RCC 7860 (cell line): ENCODE data around the gene OR5D13.

Experiments
- DNase-seq: peaks from one replicate; pipeline ENCODE4 v3.0.0-alpha.2; 2015; ENCODE audit warnings: low spot score
- FAIRE-seq: peaks from 2 replicates; lab custom pipeline; 2012; peaks lifted over from hg19 to GRCh38; lab: Jason Lieb, UNC

OR5D13 gene

DNA sequence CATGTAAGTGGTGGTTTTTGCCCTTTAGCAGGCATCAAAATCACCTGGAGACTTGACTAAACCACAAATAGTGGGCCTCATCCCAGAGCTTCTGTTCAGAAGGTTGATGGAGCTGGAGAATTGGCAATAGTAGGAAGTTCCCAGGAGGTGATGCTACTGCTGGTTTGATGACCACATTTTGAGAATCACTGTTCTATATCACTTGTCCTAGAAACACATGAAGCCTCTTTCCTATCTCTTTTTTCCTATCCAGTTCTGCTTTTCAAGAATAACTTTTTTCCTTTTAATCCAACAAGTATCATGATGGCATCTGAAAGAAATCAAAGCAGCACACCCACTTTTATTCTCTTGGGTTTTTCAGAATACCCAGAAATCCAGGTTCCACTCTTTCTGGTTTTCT lies at the start of gene OR5D13:
OR5D13 (plus strand) TSS at position 301 of the 400 bp plus-strand sequence; CDS start at position 301, 0 bp downstream.
- no peak for FAIRE-seq
- DNase-seq: no peak

GRCh38 chr11:55726715-55727324 lies 46.4 kb upstream of the OR5D13 start:
- FAIRE-seq (no peak), DNase-seq (no peak)

- no peak for DNase-seq
- no peak for FAIRE-seq
These were observed 40.3 kb upstream of the OR5D13 start for GRCh38 chr11:55732936-55733335.

- DNase-seq (no peak), FAIRE-seq (no peak)
These were observed 18.4 kb downstream of the OR5D13 start for GRCh38 chr11:55791606-55792005.

DNA sequence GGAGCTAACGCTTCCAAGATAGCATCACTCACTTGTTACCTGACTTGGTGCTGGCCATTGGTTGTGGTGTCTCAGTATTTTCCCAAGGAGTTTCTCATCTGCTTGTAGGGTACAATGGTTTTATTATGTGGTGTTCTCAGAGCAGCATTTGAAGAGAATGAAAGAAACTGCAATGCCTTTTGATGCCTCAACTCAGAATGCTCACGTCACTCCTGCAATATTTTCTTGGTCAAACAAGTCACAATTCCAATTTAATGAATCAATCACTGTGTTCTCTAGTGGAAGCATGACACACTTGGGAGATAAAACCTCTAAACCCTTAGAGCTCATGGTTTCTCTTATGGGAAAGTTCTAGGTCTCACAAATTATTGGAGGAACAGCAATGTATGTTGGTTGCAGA lies 20.1 kb downstream of the OR5D13 start:
- FAIRE-seq: no peak
- DNase-seq: no peak

DNA sequence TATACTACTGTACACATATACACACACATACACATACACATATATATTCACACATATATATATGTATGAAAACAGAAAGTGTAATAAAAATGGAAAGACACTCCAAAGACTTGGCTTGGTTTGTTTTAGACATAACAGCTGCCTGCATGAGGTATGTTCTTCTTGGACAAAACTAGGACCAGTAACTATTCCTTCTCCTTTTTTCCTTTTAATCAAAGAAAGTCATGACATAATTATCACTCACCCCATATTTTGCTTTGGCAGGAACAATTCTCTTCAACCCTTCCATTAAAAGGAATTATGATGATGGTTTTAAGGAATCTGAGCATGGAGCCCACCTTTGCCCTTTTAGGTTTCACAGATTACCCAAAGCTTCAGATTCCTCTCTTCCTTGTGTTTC lies 22.0 kb downstream of the OR5D13 start, which contains the start of gene OR5D14:
OR5D14 (plus strand) TSS at position 301 of the 400 bp plus-strand sequence; CDS start at position 301, 0 bp downstream.
- DNase-seq: no peak
- FAIRE-seq: no peak

DNA sequence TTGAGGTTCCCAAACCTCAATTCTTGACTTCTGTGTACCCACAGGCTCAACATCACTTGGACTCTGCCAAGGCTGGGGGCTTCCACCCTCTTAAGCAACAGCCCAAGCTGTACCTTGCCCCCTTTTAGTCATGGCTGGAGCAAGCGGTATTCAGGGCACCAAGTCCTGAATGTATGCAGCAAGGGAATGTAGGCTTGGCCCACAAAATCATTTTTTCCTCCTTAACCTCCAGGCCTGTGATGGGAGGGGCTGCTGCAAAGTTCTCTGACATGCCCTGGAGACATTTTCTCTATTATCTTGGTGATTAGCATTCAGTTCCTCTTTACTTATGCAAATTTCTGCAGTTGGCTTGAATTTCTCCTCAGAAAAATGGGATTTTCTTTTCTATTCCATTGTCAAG lies 33.0 kb downstream of the OR5D13 start:
- DNase-seq (no peak), FAIRE-seq (no peak)

- FAIRE-seq (no peak), DNase-seq (no peak)
These were observed 37.8 kb downstream of the OR5D13 start, which contains the start of gene OR5L1 for GRCh38 chr11:55811067-55811466. TSS of gene OR5L1 (plus strand) at chr11:55811367. CDS start at chr11:55811467, 100 bp downstream.

GRCh38 chr11:55819330-55819729 lies 46.1 kb downstream of the OR5D13 start, which contains the start of gene OR5D18:
TSS of gene OR5D18 (plus strand) at chr11:55819630. CDS start at chr11:55819630, 0 bp downstream.
- no peak for DNase-seq
- no peak for FAIRE-seq
